CD14-positive monocyte (primary cell): Measurements from ENCODE around the gene CTU2. TPM values are rescaled to one million over a fixed set of nuclear protein-coding genes. Genes with fewer than 3 reads are reported as not detected.

ENCODE experiments used
- DNase-seq, 3 donors: peaks; one replicate each; pipeline ENCODE4 v3.0.0-alpha.2; 2011 to 2022
- H2AFZ ChIP-seq: 2 replicates; pipeline ENCODE4 v1.6.0; 2012; ENCODE audit warnings: mild to moderate bottlenecking, low read depth, low read length, inconsistent platforms; ENCODE audit not compliant: insufficient read depth, poor library complexity, severe bottlenecking
- H3K27ac ChIP-seq, 2 donors: 1 replicate in 1 of 2; 2 replicates in 1 of 2; pipeline ENCODE4 v1.5.1; 2012 to 2013; ENCODE audit warnings: low read length in 2 of 2, control low read depth in 1 of 2, inconsistent platforms in 1 of 2, low read depth in 1 of 2, mild to moderate bottlenecking in 1 of 2
- H3K27me3 ChIP-seq, 2 donors: one replicate each; pipeline versions ENCODE4 v1.6.0 to v1.6.1; 2011 to 2013; ENCODE audit warnings: low read length in 2 of 2; ENCODE audit not compliant: control insufficient read depth in 2 of 2, insufficient read depth in 2 of 2
- H3K36me3 ChIP-seq, 2 donors: replicated peaks in 1 of 2; 1 replicate in 1 of 2; 2 replicates in 1 of 2; pipeline versions ENCODE4 v1.5.1 to v1.6.1; 2012 to 2013; ENCODE audit warnings: low read length in 2 of 2, control low read depth in 1 of 2, inconsistent platforms in 1 of 2, mild to moderate bottlenecking in 1 of 2; ENCODE audit not compliant: insufficient read depth in 2 of 2, control insufficient read depth in 1 of 2
- H3K4me1 ChIP-seq, 2 donors: 1 replicate in 1 of 2; 2 replicates in 1 of 2; pipeline versions ENCODE4 v1.5.1 to v1.6.1; 2012 to 2013; ENCODE audit warnings: low read length in 2 of 2, control low read depth in 1 of 2, inconsistent platforms in 1 of 2, mild to moderate bottlenecking in 1 of 2, moderate library complexity in 1 of 2; ENCODE audit not compliant: insufficient read depth in 2 of 2, control insufficient read depth in 1 of 2
- H3K4me2 ChIP-seq: replicated peaks from 2 replicates; pipeline ENCODE3; 2012; ENCODE audit warnings: low read length, moderate library complexity, mild to moderate bottlenecking; ENCODE audit not compliant: poor library complexity, severe bottlenecking; ENCODE audit errors: extremely low read depth
- H3K4me3 ChIP-seq, 3 experiments: fragments of 200-600 bp in 1 of 3; sonication (generic) in 1 of 3; replicated peaks in 1 of 3; 1 replicate in 2 of 3; 2 replicates in 1 of 3; pipeline ENCODE4 v1.5.1; 2011 to 2013; ENCODE audit warnings: low read length in 3 of 3, mild to moderate bottlenecking in 3 of 3, control low read depth in 2 of 3, low read depth in 2 of 3, inconsistent platforms in 1 of 3, moderate library complexity in 1 of 3
- H3K79me2 ChIP-seq: 2 replicates; pipeline ENCODE4 v1.6.0; 2012; ENCODE audit warnings: mild to moderate bottlenecking, control low read depth, inconsistent platforms, low read length, moderate library complexity; ENCODE audit not compliant: insufficient read depth
- H3K9ac ChIP-seq: 2 replicates; pipeline ENCODE4 v1.6.0; 2017; ENCODE audit warnings: low read length, mild to moderate bottlenecking; ENCODE audit not compliant: insufficient read depth, poor library complexity, severe bottlenecking
- H3K9me3 ChIP-seq, 2 donors: replicated peaks in 1 of 2; 1 replicate in 1 of 2; 2 replicates in 1 of 2; pipeline versions ENCODE4 v1.5.1 to v1.6.1; 2012 to 2013; ENCODE audit warnings: low read length in 2 of 2, control low read depth in 1 of 2; ENCODE audit not compliant: control insufficient read depth in 1 of 2, insufficient read depth in 1 of 2
- H4K20me1 ChIP-seq: 2 replicates; pipeline ENCODE4 v1.6.0; 2012; ENCODE audit warnings: mild to moderate bottlenecking, low read length, control low read depth, moderate library complexity; ENCODE audit not compliant: insufficient read depth
- H3K27ac Mint-ChIP-seq, 7 donors: one replicate each; pipeline ENCODE4 v1.8.0; 2020; ENCODE audit warnings: mild to moderate bottlenecking in 7 of 7, mixed read lengths in 7 of 7, moderate library complexity in 6 of 7, inconsistent platforms in 2 of 7
- H3K27me3 Mint-ChIP-seq, 3 donors: one replicate each; pipeline ENCODE4 v1.8.0; 2021 to 2022; ENCODE audit warnings: low read depth in 3 of 3, mild to moderate bottlenecking in 3 of 3, mixed read lengths in 3 of 3, moderate library complexity in 3 of 3, inconsistent platforms in 1 of 3
- H3K36me3 Mint-ChIP-seq, 2 donors: one replicate each; pipeline ENCODE4 v1.8.0; 2020; ENCODE audit warnings: mixed read lengths in 2 of 2, inconsistent platforms in 1 of 2, mild to moderate bottlenecking in 1 of 2
- H3K4me1 Mint-ChIP-seq: one replicate; pipeline ENCODE4 v1.8.0; 2020; ENCODE audit warnings: mild to moderate bottlenecking, mixed read lengths
- H3K4me3 Mint-ChIP-seq, 2 donors: one replicate each; pipeline ENCODE4 v1.8.0; 2020; ENCODE audit warnings: mild to moderate bottlenecking in 2 of 2, mixed read lengths in 2 of 2, moderate library complexity in 1 of 2
- H3K9me3 Mint-ChIP-seq, 7 donors: one replicate each; pipeline ENCODE4 v1.8.0; 2020 to 2022; ENCODE audit warnings: mixed read lengths in 7 of 7, mild to moderate bottlenecking in 6 of 7, moderate library complexity in 6 of 7, inconsistent platforms in 2 of 7
- WGBS: methylation state at CpG from one replicate; pipeline ENCODE4 v1.1.5; 2013; ENCODE audit warnings: missing lambda C conversion rate; ENCODE audit not compliant: insufficient coverage; 5-methylcytosine and 5-hydroxymethylcytosine counted together
- intact Hi-C, 2 donors: fragments of 100-400 bp; cut with micrococcal nuclease; formaldehyde crosslinking; loops; one replicate each; pipeline versions ENCODE4 v1.15.0 to v1.15.1; 2023
- polyA plus RNA-seq, 3 donors: library from polyadenylated mRNA; depleted of rRNA in 1 of 3; unstranded in 2 of 3; stranded (reverse) in 1 of 3; fragments of 300-500 nt in 2 of 3; fragments of >200 nt in 1 of 3; fragmentation: Illumina TruSeq in 2 of 3; gene quantifications; 1 replicate in 2 of 3; 2 replicates in 1 of 3; pipeline ENCODE4 v1.2.3, GENCODE V29; 2012 to 2021
- TF ChIP-seq, protein P1 (sequence below): fragments of 200-600 bp; IDR thresholded peaks from one replicate; pipeline ENCODE4 v1.8.0; 2022; ENCODE audit warnings: antibody characterized with exemption, mild to moderate bottlenecking

The CTU2 gene
- polyA plus RNA-seq, 3 donors = 5.9 to 10.3 (median 7.5) TPM

GRCh38 chr16:88720396-88720970 lies 14.2 kb downstream of the CTU2 start:
- no peak overlapping the region for H3K27ac ChIP-seq
- intact Hi-C loops = no loop called here

DNA sequence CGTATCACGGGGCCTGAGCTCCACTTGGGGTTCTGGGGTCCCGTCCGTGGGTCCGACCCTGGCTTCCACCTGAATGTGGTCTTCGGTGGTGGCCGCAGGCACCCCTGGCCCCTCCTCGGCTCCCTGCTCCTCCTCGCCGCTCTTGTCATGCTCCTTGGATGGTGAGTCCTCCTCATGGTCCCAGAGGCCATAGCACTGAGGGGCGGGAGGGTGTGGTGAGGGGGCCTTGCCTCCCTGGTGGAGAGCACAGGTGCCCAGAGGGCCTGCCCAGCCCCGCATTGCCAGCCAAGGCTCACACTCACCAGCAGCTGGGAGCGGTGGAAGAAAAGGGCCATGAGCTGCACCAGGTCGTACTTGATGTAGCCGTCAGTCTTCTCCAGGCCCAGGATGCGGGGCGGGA lies 14.9 kb downstream of the CTU2 start:
- 98% methylated on average over 7 of the region's 17 CpGs for WGBS
- no peaks in the 10 kb centered on the region for H3K4me1 Mint-ChIP-seq
- no peaks in the 10 kb centered on the region for H3K4me1 ChIP-seq
- intact Hi-C loops = no loop called here
- no peak overlapping the region for H3K4me2 ChIP-seq
- no peak overlapping the region for H3K9ac ChIP-seq
- no peaks in the 10 kb centered on the region for H3K79me2 ChIP-seq
- TF ChIP-seq, protein P1, sequence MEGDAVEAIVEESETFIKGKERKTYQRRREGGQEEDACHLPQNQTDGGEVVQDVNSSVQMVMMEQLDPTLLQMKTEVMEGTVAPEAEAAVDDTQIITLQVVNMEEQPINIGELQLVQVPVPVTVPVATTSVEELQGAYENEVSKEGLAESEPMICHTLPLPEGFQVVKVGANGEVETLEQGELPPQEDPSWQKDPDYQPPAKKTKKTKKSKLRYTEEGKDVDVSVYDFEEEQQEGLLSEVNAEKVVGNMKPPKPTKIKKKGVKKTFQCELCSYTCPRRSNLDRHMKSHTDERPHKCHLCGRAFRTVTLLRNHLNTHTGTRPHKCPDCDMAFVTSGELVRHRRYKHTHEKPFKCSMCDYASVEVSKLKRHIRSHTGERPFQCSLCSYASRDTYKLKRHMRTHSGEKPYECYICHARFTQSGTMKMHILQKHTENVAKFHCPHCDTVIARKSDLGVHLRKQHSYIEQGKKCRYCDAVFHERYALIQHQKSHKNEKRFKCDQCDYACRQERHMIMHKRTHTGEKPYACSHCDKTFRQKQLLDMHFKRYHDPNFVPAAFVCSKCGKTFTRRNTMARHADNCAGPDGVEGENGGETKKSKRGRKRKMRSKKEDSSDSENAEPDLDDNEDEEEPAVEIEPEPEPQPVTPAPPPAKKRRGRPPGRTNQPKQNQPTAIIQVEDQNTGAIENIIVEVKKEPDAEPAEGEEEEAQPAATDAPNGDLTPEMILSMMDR = no peak
- no peaks in the 10 kb centered on the region for H3K27me3 Mint-ChIP-seq
- no peak overlapping the region for H3K27ac Mint-ChIP-seq
- peaks cover 91 to 100% of the 10 kb centered on the region in 2 donors for H3K36me3 ChIP-seq
- no peak overlapping the region for H3K4me3 ChIP-seq
- DNase-seq = no peak
- H3K27ac ChIP-seq = no peak overlapping the region
- no peaks in the 10 kb centered on the region for H3K27me3 ChIP-seq
- peaks cover 75 to 96% of the 10 kb centered on the region in 2 donors for H3K36me3 Mint-ChIP-seq
- H4K20me1 ChIP-seq = peaks cover 85% of the 10 kb centered on the region
- no peak overlapping the region for H3K4me3 Mint-ChIP-seq
- H3K9me3 Mint-ChIP-seq = no peaks in the 10 kb centered on the region
- H2AFZ ChIP-seq = no peak overlapping the region
- no peaks in the 10 kb centered on the region for H3K9me3 ChIP-seq

More at GRCh38 chr16:88720396-88720970, 14.2 kb downstream of the CTU2 start:
- H3K9me3 Mint-ChIP-seq = no peaks in the 10 kb centered on the region
- no peak for DNase-seq
- peak overlapping the region in 3 of 7 donors; percentile 15 to 81 (median 16) for H3K27ac Mint-ChIP-seq
- H3K79me2 ChIP-seq = no peaks in the 10 kb centered on the region
- 87% methylated on average over 8 of the region's 23 CpGs for WGBS
- H3K9me3 ChIP-seq = no peaks in the 10 kb centered on the region
- no peak overlapping the region for H3K4me2 ChIP-seq
- TF ChIP-seq, protein P1 = no peak
- no peaks in the 10 kb centered on the region for H3K27me3 ChIP-seq
- no peak overlapping the region for H3K4me3 Mint-ChIP-seq
- H3K4me1 ChIP-seq = no peaks in the 10 kb centered on the region
- peaks cover 91 to 100% of the 10 kb centered on the region in 2 donors for H3K36me3 ChIP-seq
- H3K4me1 Mint-ChIP-seq = no peaks in the 10 kb centered on the region
- H3K4me3 ChIP-seq = no peak overlapping the region
- no peaks in the 10 kb centered on the region for H3K27me3 Mint-ChIP-seq
- peaks cover 85% of the 10 kb centered on the region for H4K20me1 ChIP-seq
- peaks cover 72 to 96% of the 10 kb centered on the region in 2 donors for H3K36me3 Mint-ChIP-seq
- H3K9ac ChIP-seq = no peak overlapping the region
- H2AFZ ChIP-seq = no peak overlapping the region
